Measurements from ENCODE around the gene RNF207.
"Not testable (repeated sequence)": the region's sequence is repeated elsewhere in the genome, so short reads cannot be mapped to it uniquely, and the experiment has no call there.

RNF207 gene

DNA sequence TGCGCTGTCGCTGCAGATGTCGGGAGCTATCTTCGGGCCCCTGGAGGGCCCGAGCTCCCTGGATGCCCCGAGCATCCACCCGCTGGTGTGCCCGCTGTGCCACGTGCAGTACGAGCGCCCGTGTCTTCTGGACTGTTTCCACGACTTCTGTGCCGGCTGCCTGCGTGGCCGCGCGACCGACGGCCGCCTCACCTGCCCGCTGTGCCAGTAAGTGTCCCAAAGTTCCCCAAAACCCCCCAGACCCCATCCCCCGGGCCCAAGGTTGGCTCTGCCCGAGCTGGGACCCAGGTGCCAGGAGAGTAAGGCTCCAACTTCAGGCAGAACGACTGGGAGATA lies 569 bp downstream of the RNF207 start:
- no peak for DNase-seq

DNA sequence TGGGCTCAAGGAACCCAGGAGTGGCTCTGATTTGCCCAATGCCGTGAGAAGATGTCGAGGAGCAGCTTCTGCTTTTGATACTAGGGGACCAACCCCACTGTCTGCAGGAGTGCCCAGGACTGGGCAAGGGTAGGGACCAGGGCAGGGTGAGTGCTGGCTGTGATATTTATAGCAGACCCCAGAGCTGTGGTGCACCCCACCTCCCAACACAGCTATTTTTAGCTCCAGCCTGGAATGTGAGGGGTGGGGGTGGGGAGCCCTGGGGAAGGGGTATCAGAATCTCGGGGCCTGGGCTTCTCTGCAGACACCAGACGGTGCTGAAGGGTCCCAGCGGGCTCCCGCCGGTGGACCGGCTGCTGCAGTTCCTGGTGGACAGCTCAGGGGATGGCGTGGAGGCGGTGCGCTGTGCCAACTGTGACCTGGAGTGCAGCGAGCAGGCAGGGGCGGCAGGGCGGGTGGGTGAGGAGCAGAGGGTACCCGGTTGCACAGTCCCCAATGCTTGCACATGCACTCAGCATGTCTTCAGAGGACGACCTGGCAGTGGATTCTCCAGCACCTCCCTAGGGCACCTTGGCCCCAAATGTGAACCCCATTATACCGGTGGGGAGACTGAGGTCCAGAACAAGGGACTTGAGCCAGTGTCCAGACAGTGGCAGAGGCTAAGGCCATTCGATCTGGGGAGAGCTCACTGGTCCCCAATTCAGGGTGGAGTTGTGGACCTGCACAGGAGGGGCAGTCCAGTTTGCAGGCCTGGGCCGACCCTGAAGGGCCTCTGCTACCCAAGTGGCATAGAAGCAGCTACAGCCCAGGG lies 1.4 kb downstream of the RNF207 start:
- DNase-seq: no peak

DNA sequence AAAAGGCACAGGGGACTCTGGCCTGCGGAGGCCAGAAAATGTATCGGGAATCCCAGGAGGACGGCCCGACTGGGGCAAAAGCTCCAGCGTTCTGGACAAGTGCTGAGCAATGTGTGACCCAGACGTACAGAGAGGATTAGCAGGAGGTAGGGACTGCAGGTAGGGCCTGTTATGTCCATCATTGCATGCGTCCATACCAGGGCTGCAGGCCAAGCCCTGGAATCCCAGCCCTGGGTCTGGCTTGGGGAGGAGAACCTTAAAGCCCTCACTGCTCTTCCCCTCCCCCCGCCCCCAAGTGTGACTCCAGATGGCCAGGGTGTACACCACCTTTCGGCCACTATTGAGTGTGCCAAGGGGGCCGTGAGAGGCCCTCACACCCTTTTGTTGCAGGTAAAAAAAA lies 2.0 kb downstream of the RNF207 start:
- DNase-seq: no peak

DNA sequence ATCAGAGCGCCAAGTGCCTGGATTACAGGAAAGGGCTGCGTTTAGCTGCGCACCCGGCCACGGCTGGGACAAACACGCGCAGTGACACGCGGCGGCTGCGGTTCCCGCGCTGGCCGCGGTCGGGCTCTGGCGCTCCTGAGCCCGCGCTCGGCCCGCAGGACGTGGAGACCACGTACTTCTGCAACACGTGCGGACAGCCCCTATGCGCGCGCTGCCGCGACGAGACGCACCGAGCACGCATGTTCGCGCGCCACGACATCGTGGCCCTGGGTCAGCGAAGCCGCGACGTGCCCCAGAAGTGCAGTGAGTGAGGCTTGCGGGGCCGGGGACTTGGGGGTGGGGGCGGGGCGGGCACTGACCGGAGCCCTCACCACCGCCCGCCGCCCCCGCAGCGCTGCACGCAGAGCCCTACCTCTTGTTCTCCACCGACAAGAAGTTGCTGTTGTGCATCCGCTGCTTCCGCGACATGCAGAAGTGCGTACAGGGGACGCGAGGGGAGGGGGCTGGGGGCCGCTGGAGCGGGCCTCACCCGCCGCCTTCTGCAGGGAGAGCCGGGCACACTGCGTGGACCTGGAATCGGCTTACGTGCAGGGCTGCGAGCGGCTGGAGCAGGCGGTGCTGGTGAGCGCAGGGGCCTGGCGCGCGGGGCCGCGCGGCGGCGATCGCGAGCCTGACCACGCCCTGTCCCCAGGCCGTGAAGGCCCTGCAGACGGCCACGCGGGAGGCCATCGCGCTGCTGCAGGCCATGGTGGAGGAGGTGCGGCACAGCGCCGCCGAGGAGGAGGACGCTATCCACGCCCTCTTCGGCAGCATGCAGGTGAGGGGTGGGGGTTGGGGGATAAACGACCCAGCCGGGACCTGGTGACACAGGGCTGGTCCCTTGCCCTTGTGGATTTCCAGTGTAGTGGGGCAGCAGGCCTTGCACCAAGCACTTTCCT lies 3.1 kb downstream of the RNF207 start:
- DNase-seq: no peak

DNA sequence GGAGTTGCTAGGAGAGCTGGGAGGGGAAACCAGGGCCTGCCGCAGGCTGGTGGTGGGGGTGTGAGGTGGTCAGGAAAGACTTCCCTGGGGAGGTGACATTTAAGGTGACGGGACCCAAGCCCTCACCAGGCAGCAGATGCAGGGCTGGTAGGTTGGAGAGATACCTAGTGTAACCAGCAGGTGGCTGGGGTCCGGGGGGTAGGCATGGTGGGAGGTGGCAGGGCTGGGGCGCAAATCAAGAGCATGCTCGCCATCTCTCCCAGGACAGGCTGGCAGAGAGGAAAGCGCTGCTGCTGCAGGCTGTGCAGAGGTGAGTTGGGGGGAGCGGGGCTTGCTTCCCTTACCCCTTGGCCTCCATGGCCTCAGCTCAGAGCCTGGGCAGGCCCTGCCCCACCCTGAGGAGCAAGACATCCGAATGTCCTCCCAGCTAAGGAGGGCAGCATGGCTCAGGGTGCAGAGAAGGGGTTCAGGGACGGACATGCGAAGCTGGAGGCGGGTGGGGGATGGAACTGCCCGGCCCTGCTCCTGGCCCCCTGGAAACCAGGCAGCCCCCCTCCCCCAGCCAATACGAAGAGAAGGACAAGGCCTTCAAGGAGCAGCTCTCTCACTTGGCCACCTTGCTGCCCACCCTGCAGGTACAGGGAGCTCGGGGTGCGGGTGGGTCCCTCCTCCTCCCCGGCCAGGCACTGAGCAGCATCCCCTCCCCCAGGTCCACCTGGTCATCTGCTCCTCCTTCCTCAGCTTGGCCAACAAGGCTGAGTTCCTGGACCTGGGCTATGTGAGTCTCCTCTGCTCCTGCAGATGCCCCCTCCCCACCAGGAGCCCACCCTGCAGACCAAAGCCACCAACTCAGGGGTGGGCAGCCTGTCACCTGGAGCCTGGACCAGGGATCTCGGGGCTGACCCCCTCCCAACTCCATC lies 4.0 kb downstream of the RNF207 start:
- DNase-seq: no peak

DNA sequence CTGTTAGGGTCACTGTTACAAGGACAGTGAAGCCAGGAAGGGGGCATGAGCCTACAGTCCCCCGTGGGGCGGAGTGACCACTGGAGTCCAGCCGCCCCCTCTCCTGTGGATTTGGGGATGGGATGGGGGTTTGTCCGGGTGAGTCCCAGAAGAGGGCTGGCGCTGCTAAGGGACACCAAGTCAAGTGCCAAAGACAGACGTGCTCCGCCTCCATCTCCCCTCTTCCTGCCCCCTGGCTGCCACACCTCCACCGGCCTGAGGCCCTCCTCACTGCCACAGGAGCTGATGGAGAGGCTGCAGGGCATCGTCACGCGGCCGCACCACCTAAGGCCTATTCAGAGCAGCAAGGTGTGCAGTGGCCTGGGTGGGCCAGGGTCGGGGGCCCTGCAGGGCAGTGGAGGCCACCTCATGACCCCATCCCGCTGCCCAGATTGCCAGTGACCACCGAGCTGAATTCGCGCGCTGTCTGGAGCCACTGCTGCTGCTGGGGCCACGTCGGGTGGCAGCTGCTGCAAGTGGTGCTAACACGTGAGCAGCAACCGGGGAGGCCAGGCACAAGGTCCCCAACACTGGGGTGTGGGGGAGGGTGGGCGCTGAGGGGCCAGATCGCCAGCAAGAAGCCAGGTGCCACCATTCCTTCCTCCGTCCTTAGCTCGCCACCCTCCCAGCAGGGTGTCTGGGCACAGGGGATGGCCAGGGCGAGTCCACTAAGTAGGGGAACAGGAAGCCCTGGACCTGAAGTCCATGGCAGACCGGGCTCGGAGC lies 4.9 kb downstream of the RNF207 start:
- no peak for DNase-seq

DNA sequence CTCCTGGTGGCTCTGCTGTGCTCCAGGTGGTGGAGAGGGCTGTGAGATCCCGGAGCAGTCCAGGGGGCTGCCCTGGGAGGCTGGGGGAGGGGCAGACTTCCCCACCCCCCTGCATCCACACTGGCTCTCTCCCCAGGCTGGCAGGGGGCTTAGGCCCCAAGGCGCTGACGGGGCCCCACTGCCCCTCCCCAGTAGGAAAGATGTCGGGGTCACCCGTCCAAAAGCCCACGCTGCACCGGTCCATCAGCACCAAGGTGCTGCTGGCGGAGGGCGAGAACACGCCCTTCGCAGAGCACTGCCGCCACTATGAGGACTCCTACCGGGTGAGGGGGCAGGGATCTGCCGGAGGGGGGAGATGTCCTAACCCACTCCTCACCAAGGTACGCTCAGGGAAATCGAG lies 5.8 kb downstream of the RNF207 start:
- no peak for DNase-seq

DNA sequence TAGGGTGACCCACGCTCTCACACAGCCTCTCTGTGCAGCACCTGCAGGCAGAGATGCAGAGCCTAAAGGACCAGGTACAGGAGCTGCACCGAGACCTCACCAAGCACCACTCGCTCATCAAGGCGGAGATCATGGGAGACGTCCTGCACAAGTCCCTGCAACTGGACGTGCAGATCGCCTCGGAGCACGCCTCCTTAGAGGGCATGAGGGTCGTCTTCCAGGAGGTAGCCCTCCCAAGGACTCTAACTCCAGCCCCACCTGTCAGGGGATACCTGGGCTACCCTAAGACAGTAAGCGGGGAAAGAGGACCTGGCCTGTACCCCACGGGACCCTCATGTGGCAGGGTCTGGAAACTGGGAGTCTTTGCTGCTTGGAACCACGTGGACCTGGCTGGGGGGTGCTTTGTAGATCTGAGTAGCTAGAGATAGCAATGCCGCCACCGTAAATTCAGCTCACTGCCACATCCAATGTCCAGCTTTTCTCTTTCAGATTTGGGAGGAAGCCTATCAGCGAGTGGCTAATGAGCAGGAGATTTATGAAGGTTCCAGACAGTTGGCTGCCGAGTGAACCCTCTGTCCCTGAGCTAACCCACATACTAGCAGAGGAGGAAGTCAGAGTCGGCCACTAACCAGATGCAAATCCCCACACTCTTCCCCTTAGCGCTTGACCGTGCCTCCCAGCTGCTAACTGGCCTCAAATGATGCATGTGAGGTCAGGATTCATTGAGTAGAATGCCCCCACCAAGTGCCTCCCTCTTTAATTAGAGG lies 6.5 kb downstream of the RNF207 start:
- DNase-seq: no peak

DNA sequence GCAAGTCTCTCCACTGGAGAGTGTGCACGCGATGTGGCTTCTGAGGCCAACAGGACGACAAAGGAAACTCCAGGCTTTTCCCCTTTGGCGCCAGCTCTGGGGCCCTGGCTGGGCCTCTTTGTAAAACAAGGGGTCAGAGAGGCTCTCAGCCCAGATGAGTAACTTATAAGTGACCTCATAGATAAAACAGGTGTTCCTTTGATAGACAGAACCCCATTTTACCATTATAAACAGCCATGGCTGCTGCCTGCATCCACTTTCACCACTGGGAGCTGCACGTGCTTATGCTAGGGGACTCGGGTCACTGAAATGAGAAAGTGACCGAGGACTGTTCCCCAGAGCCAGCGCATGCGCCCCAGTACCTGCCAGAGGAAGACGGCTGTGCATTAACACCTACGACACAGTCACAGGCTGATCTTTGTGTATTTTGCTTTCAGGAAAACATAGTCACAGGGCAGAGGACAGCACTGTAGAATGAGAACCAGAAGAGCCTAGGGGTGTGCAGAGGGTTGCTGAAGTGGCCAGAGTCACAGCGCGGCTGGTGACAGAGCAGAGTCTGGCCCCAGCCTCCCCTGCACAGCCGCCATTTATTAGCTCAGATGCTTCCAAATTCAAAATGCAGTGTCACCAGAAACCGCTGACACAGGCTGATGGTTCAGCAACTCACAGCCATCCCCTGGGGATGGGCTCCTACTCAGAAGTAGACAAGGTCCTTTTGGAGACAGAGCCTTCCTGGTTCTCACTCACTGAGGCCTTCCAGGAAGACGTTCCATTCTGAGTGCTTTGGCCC lies 12.7 kb downstream of the RNF207 start:
- no peak for DNase-seq

DNA sequence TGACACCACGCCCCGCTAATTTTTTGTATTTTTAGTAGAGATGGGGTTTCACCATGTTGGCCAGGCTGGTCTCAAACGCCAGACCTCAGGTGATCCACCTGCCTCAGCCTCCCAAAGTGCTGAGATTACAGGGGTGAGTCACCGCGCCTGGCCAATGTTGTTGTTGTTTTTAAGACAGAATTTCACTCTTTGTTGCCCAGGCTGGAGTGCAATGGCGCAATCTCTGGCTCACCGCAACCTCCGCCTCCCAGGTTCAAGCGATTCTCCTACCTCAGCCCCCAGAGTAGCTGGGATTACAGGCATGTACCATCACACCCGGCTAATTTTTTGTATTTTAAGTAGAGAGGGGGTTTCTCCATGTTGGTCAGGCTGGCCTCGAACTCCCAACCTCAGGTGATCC lies 13.7 kb downstream of the RNF207 start:
- DNase-seq: not testable (repeated sequence)

DNA sequence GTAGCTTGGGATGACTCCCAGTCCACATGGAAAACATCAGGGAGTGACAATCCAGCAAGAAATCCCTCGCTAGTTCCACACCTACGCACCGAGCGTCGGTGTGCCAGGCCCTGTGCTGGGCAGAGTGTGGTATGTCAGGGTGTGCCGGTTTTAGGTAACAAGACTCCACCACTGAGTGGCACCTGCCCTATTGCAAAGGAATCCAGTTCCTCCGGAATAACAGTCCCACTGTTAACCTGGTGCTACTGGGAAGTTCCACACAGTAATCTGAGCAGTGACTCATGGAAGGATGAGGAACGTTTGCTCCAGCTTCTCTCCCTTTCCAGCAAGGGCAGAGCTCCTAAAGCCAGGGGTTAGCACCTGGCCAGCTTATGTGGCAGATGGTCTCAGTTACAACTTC lies 14.3 kb downstream of the RNF207 start:
- DNase-seq: no peak

DNA sequence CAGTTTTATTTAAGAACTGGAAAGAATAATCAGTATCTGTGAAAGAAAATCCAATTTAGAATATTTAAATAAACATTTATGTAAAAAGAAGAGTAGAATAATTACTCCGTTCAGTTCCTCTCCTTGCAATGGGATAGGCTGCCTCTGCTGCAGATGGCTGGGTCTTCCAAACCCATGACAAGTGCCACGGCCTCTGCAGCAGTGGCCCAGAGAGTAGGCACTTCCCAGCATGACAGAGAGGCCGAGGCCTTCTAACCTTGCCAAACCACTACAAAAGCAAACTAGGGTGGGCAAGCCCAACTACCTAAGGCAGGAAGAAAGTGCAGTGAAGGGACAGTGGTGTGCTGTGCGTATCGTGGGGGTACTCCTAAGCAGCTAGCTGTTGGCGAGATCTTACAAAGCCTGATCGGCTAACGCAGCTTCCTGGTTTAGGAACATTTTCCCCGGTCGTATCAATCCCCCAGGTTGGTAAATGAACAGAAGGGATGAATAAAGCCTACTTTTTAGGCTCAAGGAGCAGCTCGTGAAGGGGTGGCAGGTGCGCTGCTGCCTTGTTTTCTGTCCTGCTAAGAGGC lies 15.4 kb downstream of the RNF207 start:
- DNase-seq: no peak

DNA sequence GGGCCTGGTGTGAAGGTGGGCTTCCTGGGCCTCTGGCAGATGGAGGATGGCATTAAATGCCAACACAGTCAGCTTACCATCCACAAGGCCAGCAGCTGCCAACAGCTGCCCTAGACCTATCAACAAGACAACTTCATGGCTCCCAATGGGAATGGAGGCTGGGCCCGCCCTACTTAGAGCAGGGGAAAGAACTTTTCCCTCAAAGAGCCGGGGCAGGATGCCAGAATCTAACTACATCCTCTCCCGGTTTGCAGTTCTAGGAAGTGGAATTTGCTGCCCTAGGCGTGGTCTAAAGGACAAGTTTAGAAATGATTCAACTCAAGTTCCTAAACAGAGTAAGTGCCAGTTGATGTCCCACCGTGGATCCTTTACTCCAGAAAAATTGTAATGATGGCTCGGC lies 16.7 kb downstream of the RNF207 start:
- DNase-seq: no peak

DNA sequence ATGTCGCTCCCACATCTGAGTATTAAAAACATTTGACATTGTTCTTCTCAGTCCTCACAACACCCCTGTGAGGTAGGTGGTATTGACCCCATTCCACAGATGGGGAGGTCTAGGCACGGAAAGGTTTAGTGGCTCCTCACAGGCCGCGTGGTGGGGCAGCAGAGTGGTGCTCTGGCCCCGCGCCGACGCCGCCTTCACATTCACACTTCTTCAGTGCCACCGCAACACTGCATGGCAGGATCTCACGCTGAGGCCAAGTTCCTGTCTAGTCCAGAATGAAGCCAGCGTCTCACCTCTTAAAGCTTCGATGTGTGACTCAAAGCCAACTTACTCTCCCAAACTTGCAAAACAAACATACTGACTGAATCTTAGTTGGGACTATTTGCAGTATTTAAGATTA lies 17.7 kb downstream of the RNF207 start:
- no peak for DNase-seq

DNA sequence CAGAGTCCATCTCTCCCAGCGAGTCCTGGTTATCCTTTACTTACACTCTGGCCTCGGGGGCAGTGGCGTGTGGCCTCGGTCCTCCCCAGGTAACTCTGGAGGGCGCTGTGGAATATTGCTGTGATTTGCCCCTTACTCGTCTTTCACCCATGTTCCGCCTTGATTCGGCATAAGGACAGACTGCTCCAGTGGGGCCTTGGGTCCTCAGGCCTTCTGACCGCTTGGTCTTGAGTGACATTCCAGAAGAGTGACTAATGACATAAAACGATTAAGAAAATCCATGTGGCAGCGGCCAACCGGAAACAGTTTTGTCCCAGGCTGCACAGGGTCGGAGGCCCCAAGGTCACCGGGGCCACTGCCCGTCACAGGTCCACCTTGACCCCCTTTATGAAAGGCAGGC lies 18.8 kb downstream of the RNF207 start:
- DNase-seq: no peak

DNA sequence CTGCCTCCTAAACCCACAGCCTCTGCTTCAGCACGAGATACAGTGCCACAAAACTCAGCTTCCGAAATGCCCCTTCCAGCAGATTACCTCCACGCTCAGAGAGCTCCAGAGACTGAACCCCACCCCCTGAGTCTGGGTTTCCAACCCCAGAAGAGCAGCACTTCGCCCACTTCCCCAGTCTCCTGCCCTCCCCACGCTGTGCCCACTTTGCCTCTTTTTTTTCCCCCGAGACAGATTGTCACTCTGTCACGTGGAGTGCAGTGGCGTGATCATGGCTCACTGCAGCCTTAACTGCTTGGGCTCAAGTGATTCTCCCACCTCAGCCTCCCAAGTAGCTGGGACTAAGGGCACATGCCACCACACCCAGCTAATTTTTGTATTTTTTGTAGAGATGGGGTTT lies 19.7 kb downstream of the RNF207 start:
- no peak for DNase-seq

DNA sequence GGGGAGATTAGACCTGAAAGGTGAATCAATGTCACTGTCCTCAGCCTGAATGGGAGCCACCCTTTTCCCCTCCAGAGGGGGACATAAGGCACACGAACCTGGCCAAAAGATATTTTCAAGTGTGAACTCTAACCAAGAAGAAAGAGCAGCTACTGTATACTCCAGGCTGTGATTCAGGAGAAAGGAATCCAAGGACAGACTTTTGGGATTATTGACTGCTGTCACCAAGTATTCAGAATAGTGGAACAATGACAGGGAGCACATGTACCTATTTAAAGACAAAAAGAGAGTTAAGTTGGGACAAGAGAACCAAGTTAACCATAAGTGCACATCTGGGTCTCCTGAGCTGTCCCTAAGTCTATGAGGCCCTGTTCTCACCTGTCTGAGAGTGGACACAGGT lies 27.5 kb downstream of the RNF207 start:
- DNase-seq: no peak

DNA sequence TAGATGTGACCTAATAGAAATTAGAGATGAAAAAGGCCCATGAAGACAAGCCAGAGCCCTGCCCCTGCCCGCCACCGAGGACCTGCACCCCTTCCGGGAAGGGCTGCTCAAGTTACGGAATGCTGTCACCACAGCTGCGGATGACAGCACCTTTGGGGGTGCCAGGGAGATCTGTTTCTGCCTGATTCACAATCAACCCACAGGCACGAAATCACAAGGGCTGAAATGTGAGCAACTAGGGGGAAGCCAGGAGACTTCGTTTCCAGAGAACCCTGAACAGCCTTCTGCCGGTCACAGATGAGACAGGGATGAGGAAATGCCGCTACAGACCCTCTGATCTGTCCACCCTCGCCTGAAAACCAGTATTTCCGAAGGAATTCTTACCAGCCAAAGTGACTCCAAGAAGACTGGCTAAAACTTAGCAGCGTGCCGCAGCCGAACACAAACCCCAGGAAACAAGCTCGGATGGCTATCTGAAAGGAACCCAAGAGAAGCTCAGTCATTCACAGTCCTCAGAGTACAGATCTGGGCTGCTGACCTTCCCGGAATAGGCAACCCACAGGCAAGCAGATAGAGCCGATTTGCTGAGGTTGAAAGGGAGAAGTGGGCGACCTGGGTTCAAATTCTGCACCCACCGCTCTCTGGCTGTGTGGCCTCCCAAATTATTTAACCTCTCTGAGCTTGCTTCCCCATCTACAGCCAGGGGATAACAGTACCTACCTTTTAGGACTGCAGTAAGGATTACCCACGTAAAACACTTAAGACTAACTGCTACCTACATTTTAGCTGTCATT lies 28.8 kb downstream of the RNF207 start:
- no peak for DNase-seq

DNA sequence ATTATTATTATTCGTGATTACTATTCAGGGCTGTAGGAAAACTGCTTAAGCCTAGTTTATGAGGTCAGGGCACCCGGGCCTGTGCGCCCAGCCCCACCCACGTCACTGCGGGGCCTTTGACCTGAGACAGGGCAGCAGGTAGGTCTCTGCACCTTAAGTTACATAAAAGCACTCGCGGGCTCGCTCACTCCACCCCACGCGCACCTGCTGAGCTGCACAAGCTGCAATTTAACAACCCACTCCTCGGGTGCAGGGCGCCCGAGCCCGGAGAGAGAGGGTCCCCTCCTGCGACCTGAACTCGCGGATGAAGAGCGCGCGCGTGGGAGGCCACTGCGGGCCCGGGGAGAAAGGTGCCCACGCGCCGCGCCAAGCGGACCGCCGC lies 29.4 kb downstream of the RNF207 start:
- peak; percentile 32 for DNase-seq

DNA sequence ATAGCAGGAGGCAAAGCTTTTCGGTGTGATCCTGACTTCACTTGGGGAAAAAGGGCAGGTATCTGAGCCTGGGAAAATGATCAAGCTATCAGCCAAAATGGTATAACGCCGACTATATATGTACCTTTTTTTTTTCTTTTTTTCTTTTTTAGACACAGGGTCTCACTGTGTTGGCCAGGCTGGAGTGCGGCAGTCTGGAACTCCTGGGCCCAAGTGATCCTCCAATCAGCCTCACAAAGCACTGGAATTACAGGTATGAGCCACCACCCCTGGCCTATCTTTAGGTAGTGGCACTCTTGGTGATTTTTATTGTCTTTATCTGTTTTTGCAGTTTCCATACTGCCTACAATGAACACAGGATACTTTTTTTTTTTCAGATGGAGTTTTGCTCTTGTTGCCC lies 31.2 kb downstream of the RNF207 start:
- no peak for DNase-seq

Data from NCI-H146 (cell line).